ENCODE measurements around the gene KIFC1. TPM values are rescaled to one million over a fixed set of nuclear protein-coding genes. Genes with fewer than 3 reads are reported as not detected.

Gene KIFC1
- total RNA-seq, 1 experiment from 2014 or later, result 81.8 TPM

GRCh38 chr6:33384581-33385020 lies 7.0 kb upstream of the KIFC1 start:
- ATAC-seq (peak; percentile 85), DNase-seq (ENCODE audit: low read depth, low spot score) (no peak)
- no peaks in the 10 kb centered on the region for H3K4me1 ChIP-seq (ENCODE audit: control insufficient read depth, insufficient read depth, low read length)
- CTCF ChIA-PET, result no interaction called here
- intact Hi-C loops (cut with micrococcal nuclease; ENCODE audit: unreplicated experiment) (no loop called here), in situ Hi-C loops (cut with HindIII; ENCODE audit: low pct_unique_long_range_greater_than_20kb, low sequenced_read_pairs) (no loop called here)
- H3K36me3 ChIP-seq (ENCODE audit: control insufficient read depth, insufficient read depth, low read length), result no peaks in the 10 kb centered on the region
- H3K27ac ChIP-seq (ENCODE audit: low read length), result no peak overlapping the region
- no peaks in the 10 kb centered on the region for H3K9me3 ChIP-seq (ENCODE audit: control insufficient read depth, insufficient read depth, low read depth, low read length)
- TF ChIP-seq CTCF (IDR thresholded peaks at IDR 0.05) (peak; percentile 75), SIN3A (IDR thresholded peaks at IDR 0.05; ENCODE audit: borderline replicate concordance, insufficient read depth, low read depth, low read length) (no peak), POLR2AphosphoS5 (IDR thresholded peaks at IDR 0.05; ENCODE audit: low read depth, low read length) (no peak), TCF7L2 (IDR thresholded peaks at IDR 0.05; ENCODE audit: low read depth, low read length) (no peak), REST (IDR thresholded peaks at IDR 0.05; ENCODE audit: insufficient read depth in 1 of 2, low read depth in 2 of 2, low read length in 1 of 2) (no peak)
- POLR2A ChIA-PET, result interaction anchor here (0.6 to 0.7 kb wide), 3 partner anchors 16 to 413 kb away, joined by 3 to 5 read pairs (median 5); no protein-coding TSS in a partner anchor
- no peak overlapping the region for H3K4me3 ChIP-seq (ENCODE audit: low read depth in 2 of 2, low read length in 2 of 2)
- no peaks in the 10 kb centered on the region for H3K27me3 ChIP-seq (ENCODE audit: control insufficient read depth, insufficient read depth, low read length)
- no TSS peak for BruUV-seq (replicated peaks)

- no TSS peak for BruUV-seq (replicated peaks)
- no peak for ATAC-seq
- peaks cover 18% of the 10 kb centered on the region for H3K4me1 ChIP-seq (ENCODE audit: control insufficient read depth, insufficient read depth, low read length)
- no peak overlapping the region for H3K4me3 ChIP-seq (ENCODE audit: low read depth in 2 of 2, low read length in 2 of 2)
- peak overlapping the region; percentile 98 for H3K27ac ChIP-seq (ENCODE audit: low read length)
- intact Hi-C loops (cut with micrococcal nuclease; ENCODE audit: unreplicated experiment) (no loop called here), in situ Hi-C loops (cut with HindIII; ENCODE audit: low pct_unique_long_range_greater_than_20kb, low sequenced_read_pairs) (no loop called here)
- ChIA-PET CTCF (interaction anchor here (0.8 kb wide), 1 partner anchor 78 kb away, joined by 3 read pairs; no protein-coding TSS in a partner anchor), POLR2A (no interaction called here)
- DNase-seq (ENCODE audit: low read depth, low spot score), result no peak
- no peaks in the 10 kb centered on the region for H3K36me3 ChIP-seq (ENCODE audit: control insufficient read depth, insufficient read depth, low read length)
- no peaks in the 10 kb centered on the region for H3K9me3 ChIP-seq (ENCODE audit: control insufficient read depth, insufficient read depth, low read depth, low read length)
- H3K27me3 ChIP-seq (ENCODE audit: control insufficient read depth, insufficient read depth, low read length), result no peaks in the 10 kb centered on the region
- TF ChIP-seq CTCF (IDR thresholded peaks at IDR 0.05), result no peak
- TF ChIP-seq POLR2AphosphoS5 (IDR thresholded peaks at IDR 0.05; ENCODE audit: low read depth, low read length), result no peak
- TF ChIP-seq REST (IDR thresholded peaks at IDR 0.05; ENCODE audit: insufficient read depth in 1 of 2, low read depth in 2 of 2, low read length in 1 of 2), result no peak
Measured at GRCh38 chr6:33390173-33390572, 1.4 kb upstream of the KIFC1 start.
